ENCODE measurements around the gene TSPAN2.

- TF ChIP-seq CTCF (IDR thresholded peaks at IDR 0.05; ENCODE audit: insufficient read depth, low read length, poor library complexity, severe bottlenecking) (no peak), EZH2phosphoT487 (conservative IDR thresholded peaks at IDR 0.05; ENCODE audit: low read length) (no peak)
Measured at GRCh38 chr1:115076384-115076915, 12.9 kb downstream of the TSPAN2 start.

Measured in SU-DHL-6 (cell line).